NCI-H1048 (cell line): ENCODE data around the gene RNF34.

Experiments used
- DNase-seq: peaks from one replicate; lab custom pipeline; 2025; lab: John Stamatoyannopoulos, UW

RNF34 gene

GRCh38 chr12:121439715-121440114, 39.8 kb downstream of the RNF34 start:
- no peak for DNase-seq

GRCh38 chr12:121440768-121441167, 40.9 kb downstream of the RNF34 start:
- DNase-seq: no peak

- DNase-seq: no peak
Measured at GRCh38 chr12:121441555-121441954, 41.6 kb downstream of the RNF34 start.

GRCh38 chr12:121442028-121442948, 42.4 kb downstream of the RNF34 start:
- DNase-seq: no peak

GRCh38 chr12:121443193-121443870, 43.4 kb downstream of the RNF34 start:
- DNase-seq: peak; percentile 34

GRCh38 chr12:121443911-121444841, 44.3 kb downstream of the RNF34 start:
- no peak for DNase-seq

- DNase-seq: no peak
Measured at GRCh38 chr12:121444842-121445202, 44.9 kb downstream of the RNF34 start.

GRCh38 chr12:121446750-121447149, 46.8 kb downstream of the RNF34 start:
- no peak for DNase-seq

GRCh38 chr12:121448771-121449315, 48.9 kb downstream of the RNF34 start:
- DNase-seq: no peak

GRCh38 chr12:121451961-121452339, 52.0 kb downstream of the RNF34 start:
- DNase-seq: no peak

- no peak for DNase-seq
Measured at GRCh38 chr12:121452340-121452984, 52.5 kb downstream of the RNF34 start.

GRCh38 chr12:121452985-121453360, 53.1 kb downstream of the RNF34 start:
- no peak for DNase-seq

- no peak for DNase-seq
Measured at GRCh38 chr12:121453629-121454028, 53.7 kb downstream of the RNF34 start.

- no peak for DNase-seq
Measured at GRCh38 chr12:121454921-121455320, 55.0 kb downstream of the RNF34 start.

- DNase-seq: no peak
Measured at GRCh38 chr12:121455766-121456420, 56.0 kb downstream of the RNF34 start.

- no peak for DNase-seq
Measured at GRCh38 chr12:121456551-121456950, 56.6 kb downstream of the RNF34 start.

- DNase-seq: no peak
Measured at GRCh38 chr12:121461048-121461447, 61.1 kb downstream of the RNF34 start.

- DNase-seq: no peak
Measured at GRCh38 chr12:121464331-121464730, 64.4 kb downstream of the RNF34 start.

- DNase-seq: no peak
Measured at GRCh38 chr12:121465921-121466793, 66.2 kb downstream of the RNF34 start.
